NCI-H1092 treated with DMSO at 0.1 percent for 48 hours (cell line): Measurements from ENCODE around the gene CDCA4.
"Not testable (repeated sequence)": the region's sequence is repeated elsewhere in the genome, so short reads cannot be mapped to it uniquely, and the experiment has no call there.

Source experiments
- DNase-seq: peaks from one replicate; lab custom pipeline; 2025; lab: John Stamatoyannopoulos, UW

The CDCA4 gene

GRCh38 chr14:105020815-105021655 is at the start of gene CDCA4:
Gene CDCA4 (minus strand): TSS chr14:105021083. CDS start chr14:105011929, 9,154 bp downstream.
- DNase-seq, result peak; percentile 95

GRCh38 chr14:105069871-105070759 is 49.2 kb upstream of the CDCA4 start:
- DNase-seq, result no peak

- DNase-seq, result no peak
Observed at GRCh38 chr14:105069522-105069870, 48.6 kb upstream of the CDCA4 start.

- DNase-seq, result no peak
Observed at GRCh38 chr14:105068818-105069217, 47.9 kb upstream of the CDCA4 start.

GRCh38 chr14:105067969-105068301 is 47.1 kb upstream of the CDCA4 start:
- no peak for DNase-seq

- DNase-seq, result no peak
Observed at GRCh38 chr14:105067140-105067968, 46.5 kb upstream of the CDCA4 start.

GRCh38 chr14:105066240-105067071 is 45.6 kb upstream of the CDCA4 start:
- no peak for DNase-seq

GRCh38 chr14:105065280-105066228 is 44.7 kb upstream of the CDCA4 start, which contains the start of gene GPR132:
Gene GPR132 (minus strand): TSS chr14:105065430. CDS start chr14:105055420, 10,010 bp downstream.
- DNase-seq, result no peak

- no peak for DNase-seq
Observed at GRCh38 chr14:105064721-105065143, 43.8 kb upstream of the CDCA4 start.

- DNase-seq, result no peak
Observed at GRCh38 chr14:105064001-105064400, 43.1 kb upstream of the CDCA4 start.

GRCh38 chr14:105063506-105063905 is 42.6 kb upstream of the CDCA4 start:
- not testable (repeated sequence) for DNase-seq

GRCh38 chr14:105063056-105063455 is 42.2 kb upstream of the CDCA4 start:
- no peak for DNase-seq

GRCh38 chr14:105062048-105062433 is 41.2 kb upstream of the CDCA4 start:
- DNase-seq, result no peak

GRCh38 chr14:105061428-105062047 is 40.7 kb upstream of the CDCA4 start:
- DNase-seq, result no peak

- DNase-seq, result no peak
Observed at GRCh38 chr14:105060751-105061427, 40.0 kb upstream of the CDCA4 start.

GRCh38 chr14:105059925-105060565 is 39.2 kb upstream of the CDCA4 start:
- DNase-seq, result no peak

- no peak for DNase-seq
Observed at GRCh38 chr14:105059035-105059924, 38.4 kb upstream of the CDCA4 start.
